GM18858 (cell line): ENCODE data around the gene HOXD1.

Source experiments
- ATAC-seq: cut with Tn5 transposase; IDR thresholded peaks from one replicate; pipeline ENCODE4 v1.9.1; 2021; ENCODE audit not compliant: unreplicated experiment

HOXD1 gene

DNA sequence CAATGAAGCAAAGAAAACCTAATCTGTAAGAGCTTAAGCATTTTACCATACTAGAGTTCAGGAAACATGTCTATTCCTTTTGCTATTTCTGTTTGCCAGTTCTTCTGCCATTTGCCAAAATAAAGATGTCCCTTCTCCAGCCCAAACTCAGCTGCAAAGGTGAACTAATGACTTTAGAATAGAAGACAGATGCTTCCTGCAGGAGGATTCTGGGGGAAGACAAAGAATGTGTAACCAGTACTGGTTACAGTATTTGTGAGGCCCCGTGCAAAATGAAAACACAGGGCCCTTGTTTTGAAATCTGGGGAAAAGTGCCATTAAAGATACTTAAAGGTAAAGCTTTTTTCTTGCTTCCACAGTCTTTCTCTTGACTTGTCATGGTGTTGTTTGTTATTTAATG is 46.5 kb downstream of the HOXD1 start:
- no peak for ATAC-seq

DNA sequence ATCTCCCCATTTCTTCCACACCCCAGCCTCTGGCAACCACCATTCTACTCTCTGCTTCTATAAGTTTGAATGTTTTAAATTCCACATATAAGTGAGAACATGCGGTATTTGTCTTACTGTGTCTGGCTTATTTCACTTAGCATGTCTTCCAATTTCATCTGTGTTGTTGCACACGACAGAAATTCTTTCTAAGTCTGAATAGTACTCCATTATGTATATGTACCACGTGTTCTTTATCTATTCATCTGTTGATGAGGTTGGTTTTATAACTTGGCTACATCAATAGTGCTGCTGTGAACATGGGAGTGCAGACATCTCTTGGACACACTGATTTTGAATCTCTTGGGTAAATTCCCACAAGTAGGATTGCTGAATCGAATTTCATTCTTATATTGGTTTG is 49.0 kb downstream of the HOXD1 start:
- no peak for ATAC-seq

DNA sequence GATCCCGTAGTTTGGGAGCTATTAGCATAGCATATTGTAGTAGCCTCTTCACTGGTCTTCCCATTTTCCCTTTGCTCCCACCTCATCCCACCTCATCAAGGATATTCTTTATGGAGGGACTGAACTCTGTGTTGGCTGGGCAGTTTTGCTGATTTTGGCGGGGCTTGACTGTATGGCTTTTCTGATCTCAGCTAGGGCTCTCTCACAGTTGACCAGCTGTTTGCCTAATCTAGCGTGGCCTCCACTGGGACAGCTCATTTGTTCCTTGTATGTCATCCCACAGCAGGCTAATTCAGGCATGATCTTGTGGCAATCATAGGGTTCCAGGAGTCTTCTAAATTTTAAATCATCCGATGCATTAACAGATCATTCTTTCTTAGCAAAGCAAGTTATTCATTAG is 50.6 kb downstream of the HOXD1 start:
- ATAC-seq = no peak

DNA sequence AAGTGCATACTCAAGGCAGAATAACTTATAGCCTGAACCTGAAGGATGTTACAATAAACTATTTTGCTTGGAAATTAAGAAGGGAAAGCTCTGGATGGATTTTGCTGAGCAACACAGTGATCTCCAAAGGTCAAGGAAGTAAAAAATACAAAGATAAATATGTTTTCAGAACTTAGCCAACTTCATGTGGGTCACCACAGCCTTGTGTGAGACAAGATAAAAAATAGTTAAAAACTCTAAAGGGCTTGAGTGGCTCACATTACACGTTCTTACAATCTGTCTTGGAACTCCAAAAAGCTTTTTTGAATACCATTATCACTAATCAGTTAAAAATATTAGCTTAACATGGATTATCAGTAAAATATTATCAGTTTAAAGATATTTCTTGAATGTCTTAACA is 51.8 kb downstream of the HOXD1 start:
- ATAC-seq = no peak
